ACC112 (cell line): ENCODE measurements around the gene HNMT.

ENCODE experiments used
- H2AFZ ChIP-seq: fragments of 200-600 bp; sonication (generic); one replicate; pipeline ENCODE4 v1.6.0; 2017; ENCODE audit warnings: antibody characterized with exemption, low read length; ENCODE audit not compliant: unreplicated experiment
- H3K27ac ChIP-seq: fragments of 200-600 bp; sonication (generic); 2 replicates; pipeline ENCODE4 v1.5.1; 2014; ENCODE audit warnings: low read depth, mild to moderate bottlenecking, antibody characterized with exemption, low read length, moderate library complexity
- H3K27me3 ChIP-seq: fragments of 200-600 bp; sonication (generic); 2 replicates; pipeline ENCODE4 v1.6.1; 2014; ENCODE audit warnings: mild to moderate bottlenecking, antibody characterized with exemption, low read length, moderate library complexity, mixed read lengths; ENCODE audit not compliant: insufficient read depth
- H3K36me3 ChIP-seq: fragments of 200-600 bp; sonication (generic); 2 replicates; pipeline ENCODE4 v1.6.1; 2016; ENCODE audit warnings: mild to moderate bottlenecking, antibody characterized with exemption, low read length, moderate library complexity, mixed read lengths; ENCODE audit not compliant: insufficient read depth
- H3K4me1 ChIP-seq: fragments of 200-600 bp; sonication (generic); one replicate; pipeline ENCODE4 v1.6.1; 2016; ENCODE audit warnings: low read length, mixed read lengths; ENCODE audit not compliant: insufficient read depth, unreplicated experiment, control insufficient read depth
- H3K4me3 ChIP-seq: fragments of 200-600 bp; sonication (generic); 2 replicates; pipeline ENCODE4 v1.5.1; 2014; ENCODE audit warnings: mild to moderate bottlenecking, low read depth, low read length
- H3K79me2 ChIP-seq: fragments of 200-600 bp; sonication (generic); one replicate; pipeline ENCODE4 v1.6.0; 2016; ENCODE audit warnings: low read length; ENCODE audit not compliant: control insufficient read depth, unreplicated experiment, insufficient read depth

HNMT gene

GRCh38 chr2:137975280-137976271, 11.3 kb downstream of the HNMT start:
- Histone ChIP-seq H3K4me3 (no peak overlapping the region), H2AFZ (no peak overlapping the region), H3K4me1 (peaks cover 3% of the 10 kb centered on the region), H3K36me3 (peaks cover 3% of the 10 kb centered on the region; the same call in 1 of the 2 replicates), H3K27me3 (no peaks in the 10 kb centered on the region), H3K79me2 (no peaks in the 10 kb centered on the region), H3K27ac (no peak overlapping the region)

DNA sequence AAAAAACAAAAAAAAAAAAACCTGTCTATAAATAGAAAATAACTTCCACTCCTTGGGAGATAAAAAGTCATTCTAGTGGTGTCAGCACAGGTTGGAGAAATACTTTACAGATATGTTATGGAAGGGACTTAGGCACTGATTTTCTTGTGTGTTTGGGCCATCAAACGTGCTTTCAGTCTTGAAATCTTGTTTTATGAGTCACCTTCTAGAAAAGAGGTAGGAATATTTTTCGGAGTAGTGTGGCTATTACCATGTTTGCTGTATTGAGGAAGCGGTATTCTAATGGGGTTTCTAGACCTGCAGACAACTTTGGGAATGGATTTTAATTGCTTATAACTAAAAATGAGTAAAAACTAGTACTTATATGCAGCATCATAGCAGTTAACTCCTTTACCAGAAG, 12.0 kb downstream of the HNMT start:
- no peaks in the 10 kb centered on the region for H3K79me2 ChIP-seq
- H3K4me1 ChIP-seq, result peaks cover 3% of the 10 kb centered on the region

GRCh38 chr2:137977790-137978189, 13.5 kb downstream of the HNMT start:
- Histone ChIP-seq H3K27me3 (no peaks in the 10 kb centered on the region), H3K4me1 (peaks cover 3% of the 10 kb centered on the region), H3K79me2 (no peaks in the 10 kb centered on the region), H3K27ac (no peak overlapping the region), H3K36me3 (0 out of 2 replicates have a peak, but pooled peaks cover 3% of the 10 kb centered on the region), H2AFZ (no peak overlapping the region), H3K4me3 (no peak overlapping the region)

More for the DNA sequence above, 12.0 kb downstream of the HNMT start:
- no peaks in the 10 kb centered on the region for H3K27me3 ChIP-seq
- no peak overlapping the region for H3K4me3 ChIP-seq
- H2AFZ ChIP-seq, result no peak overlapping the region
- H3K36me3 ChIP-seq, result peaks cover 3% of the 10 kb centered on the region; the same call in 1 of the 2 replicates
- H3K27ac ChIP-seq, result no peak overlapping the region

DNA sequence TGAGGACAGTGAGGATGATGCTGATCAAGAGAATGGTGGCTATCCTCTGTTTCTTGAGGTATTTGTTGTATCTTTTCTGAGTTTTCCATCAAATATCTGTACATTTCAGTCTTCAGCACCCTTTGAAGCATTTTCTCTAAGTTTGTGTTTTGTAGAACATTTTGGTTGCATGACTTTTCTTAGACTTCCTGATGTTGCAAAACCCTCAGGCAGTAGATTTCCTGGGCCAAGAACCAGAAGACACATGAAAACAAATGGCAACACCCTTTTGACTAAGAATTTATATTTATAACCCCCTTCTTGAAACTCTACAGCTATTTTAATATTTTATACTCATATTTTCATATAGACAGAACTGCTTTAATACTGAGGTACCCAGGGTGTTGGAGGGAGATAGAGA, 16.2 kb downstream of the HNMT start:
- Histone ChIP-seq H3K27me3 (no peaks in the 10 kb centered on the region), H2AFZ (no peak overlapping the region), H3K36me3 (peaks cover 2% of the 10 kb centered on the region; the same call in 1 of the 2 replicates), H3K4me1 (peaks cover 3% of the 10 kb centered on the region), H3K4me3 (no peak overlapping the region), H3K27ac (no peak overlapping the region), H3K79me2 (no peaks in the 10 kb centered on the region)

DNA sequence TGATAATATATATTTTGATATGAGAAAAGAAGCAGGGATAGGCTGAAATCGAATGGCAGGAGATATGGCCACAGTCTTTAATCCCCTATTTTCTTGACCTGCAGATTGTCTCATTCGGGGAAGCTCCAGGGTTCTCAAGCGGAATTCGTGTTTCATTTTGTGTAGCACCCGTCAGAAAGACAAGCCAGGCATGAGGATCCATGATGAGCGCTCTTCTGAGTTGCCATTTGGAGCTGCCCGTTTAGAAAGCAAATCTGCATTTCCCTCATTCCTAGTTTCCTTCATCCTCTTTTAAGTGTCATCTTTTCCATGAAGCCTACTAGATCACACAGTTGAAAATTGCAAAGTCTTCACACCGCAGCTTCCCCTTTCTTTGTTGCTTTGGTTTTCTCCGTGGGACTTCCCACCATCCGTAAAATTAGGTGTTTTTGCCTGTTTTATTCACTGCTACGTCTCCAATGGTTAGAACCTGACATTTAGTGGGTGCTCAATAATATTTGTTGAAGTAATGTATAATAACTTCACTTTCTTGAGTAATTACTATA, 16.9 kb downstream of the HNMT start:
- H3K36me3 ChIP-seq, result no peaks in the 10 kb centered on the region; the same call in 1 of the 2 replicates
- H3K79me2 ChIP-seq, result no peaks in the 10 kb centered on the region
- peaks cover 3% of the 10 kb centered on the region for H3K4me1 ChIP-seq

GRCh38 chr2:137983581-137983980, 19.3 kb downstream of the HNMT start:
- H3K27me3 ChIP-seq, result no peaks in the 10 kb centered on the region
- peaks cover 3% of the 10 kb centered on the region for H3K4me1 ChIP-seq
- no peaks in the 10 kb centered on the region; the same call in 1 of the 2 replicates for H3K36me3 ChIP-seq
- H2AFZ ChIP-seq, result no peak overlapping the region
- no peaks in the 10 kb centered on the region for H3K79me2 ChIP-seq
- H3K4me3 ChIP-seq, result no peak overlapping the region
- H3K27ac ChIP-seq, result no peak overlapping the region

More for the DNA sequence above, 16.9 kb downstream of the HNMT start:
- H3K4me3 ChIP-seq, result no peak overlapping the region
- no peaks in the 10 kb centered on the region for H3K27me3 ChIP-seq
- H3K27ac ChIP-seq, result no peak overlapping the region
- H2AFZ ChIP-seq, result no peak overlapping the region

GRCh38 chr2:137986268-137986667, 22.0 kb downstream of the HNMT start:
- no peaks in the 10 kb centered on the region for H3K27me3 ChIP-seq
- H3K4me3 ChIP-seq, result no peak overlapping the region
- H3K36me3 ChIP-seq, result no peaks in the 10 kb centered on the region; the same call in 1 of the 2 replicates
- H3K79me2 ChIP-seq, result no peaks in the 10 kb centered on the region
- no peak overlapping the region for H2AFZ ChIP-seq
- H3K4me1 ChIP-seq, result no peaks in the 10 kb centered on the region
- H3K27ac ChIP-seq, result no peak overlapping the region

- no peak overlapping the region for H3K27ac ChIP-seq
- no peaks in the 10 kb centered on the region; the same call in 1 of the 2 replicates for H3K36me3 ChIP-seq
- no peaks in the 10 kb centered on the region for H3K27me3 ChIP-seq
- no peaks in the 10 kb centered on the region for H3K4me1 ChIP-seq
- no peaks in the 10 kb centered on the region for H3K79me2 ChIP-seq
- H3K4me3 ChIP-seq, result no peak overlapping the region
- no peak overlapping the region for H2AFZ ChIP-seq
Observed at GRCh38 chr2:137987011-137987410, 22.7 kb downstream of the HNMT start.

DNA sequence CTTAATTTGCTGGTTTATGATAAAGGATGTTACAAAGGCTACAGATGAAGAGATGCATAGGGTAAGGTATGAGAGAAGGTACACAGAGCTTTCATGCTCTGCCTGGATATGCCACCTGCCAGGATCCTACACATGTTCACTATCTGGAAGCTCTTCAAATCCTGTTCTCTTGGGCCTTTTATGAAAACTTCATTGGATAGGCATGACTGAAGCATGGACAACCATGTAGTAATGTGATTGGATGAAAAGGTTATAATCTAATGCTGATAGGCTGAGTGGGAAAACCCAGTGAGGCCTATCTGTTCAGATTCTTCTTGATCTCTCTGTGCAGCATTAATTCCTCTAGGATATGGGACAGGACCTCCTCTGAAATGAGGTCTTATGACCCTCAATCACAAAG, 26.8 kb downstream of the HNMT start:
- no peak overlapping the region for H3K27ac ChIP-seq
- H3K36me3 ChIP-seq, result no peaks in the 10 kb centered on the region; the same call in 1 of the 2 replicates
- no peaks in the 10 kb centered on the region for H3K79me2 ChIP-seq
- no peak overlapping the region for H3K4me3 ChIP-seq
- no peaks in the 10 kb centered on the region for H3K4me1 ChIP-seq
- H3K27me3 ChIP-seq, result no peaks in the 10 kb centered on the region
- no peak overlapping the region for H2AFZ ChIP-seq

DNA sequence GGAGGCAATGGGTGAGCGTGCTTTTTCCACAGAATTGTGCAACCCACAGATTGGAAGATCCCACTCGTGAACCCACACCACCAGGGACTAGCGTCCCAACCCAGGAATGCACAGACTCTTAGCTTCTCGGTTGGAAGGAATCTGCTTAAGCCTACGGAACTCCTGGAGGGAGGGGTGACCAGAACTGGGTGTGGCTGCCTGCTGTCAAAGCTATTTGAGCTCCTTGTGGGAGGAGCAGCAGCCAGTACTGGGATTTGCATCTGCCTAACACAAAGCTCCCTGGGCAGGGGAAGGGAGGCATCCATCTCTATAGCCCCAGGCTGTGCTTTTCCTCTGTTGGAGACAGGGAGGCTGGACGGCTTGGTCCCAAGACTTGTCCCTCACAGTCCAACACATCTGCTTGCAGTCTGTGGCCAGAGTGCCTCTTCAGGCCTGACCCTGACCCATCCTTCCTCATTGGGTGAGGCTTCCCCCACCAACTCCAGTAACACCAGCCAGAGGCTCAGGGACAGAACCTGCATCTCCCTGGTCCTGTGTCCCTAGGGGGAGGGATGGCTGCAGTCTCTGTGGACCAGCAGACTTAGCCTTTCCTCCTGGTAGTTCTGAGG, 27.9 kb downstream of the HNMT start:
- H3K27me3 ChIP-seq, result no peaks in the 10 kb centered on the region
- H3K36me3 ChIP-seq, result no peaks in the 10 kb centered on the region; the same call in 1 of the 2 replicates
- H3K79me2 ChIP-seq, result no peaks in the 10 kb centered on the region
- no peak overlapping the region for H2AFZ ChIP-seq
- H3K4me3 ChIP-seq, result no peak overlapping the region
- H3K4me1 ChIP-seq, result no peaks in the 10 kb centered on the region
- H3K27ac ChIP-seq, result no peak overlapping the region
